Measurements from ENCODE around the gene ADAMTS2. TPM values are rescaled to one million over a fixed set of nuclear protein-coding genes. Genes with fewer than 3 reads are reported as not detected.

ADAMTS2 gene
- total and polyA plus RNA-seq, 11 donors: 1.1 to 23.0 (median 5.5) TPM

GRCh38 chr5:179317411-179318220, 27.6 kb downstream of the ADAMTS2 start:
- TF ChIP-seq POLR2A (IDR thresholded peaks at IDR 0.05): no peak
- no peak for TF ChIP-seq CTCF (IDR thresholded peaks at IDR 0.05)
- Histone ChIP-seq H3K4me3 (no peak overlapping the region), H3K27ac (no peak overlapping the region), H3K4me1 (peaks cover 0 to 39% (median 7%) of the 10 kb centered on the region in 12 donors), H3K27me3 (no peaks in the 10 kb centered on the region), H3K9me3 (peaks cover 0 to 4% (median 0%) of the 10 kb centered on the region in 12 donors), H3K36me3 (no peaks in the 10 kb centered on the region)
- WGBS, 4 donors: 68 to 83% (median 73%) methylated on average over 13 to 19 of the region's 19 CpGs
- intact Hi-C loops (cut with DNase I): no loop called here
- DNase-seq (peak in 3 of 5 donors; percentile 18 to 37 (median 19)), ATAC-seq (no peak)

- WGBS, 4 donors: 40 to 46% (median 42%) methylated on average over 5 to 6 of the region's 6 CpGs
- peaks cover 0 to 39% (median 7%) of the 10 kb centered on the region in 12 donors for H3K4me1 ChIP-seq
- DNase-seq (peak in 3 of 5 donors; percentile 17 to 42 (median 29)), ATAC-seq (no peak)
- H3K27ac ChIP-seq: no peak overlapping the region
- H3K36me3 ChIP-seq: no peaks in the 10 kb centered on the region
- H3K9me3 ChIP-seq: peaks cover 0 to 6% (median 0%) of the 10 kb centered on the region in 12 donors
- H3K27me3 ChIP-seq: no peaks in the 10 kb centered on the region
- intact Hi-C loops (cut with DNase I): no loop called here
- no peak for TF ChIP-seq CTCF (IDR thresholded peaks at IDR 0.05)
- no peak for TF ChIP-seq POLR2A (IDR thresholded peaks at IDR 0.05)
- H3K4me3 ChIP-seq: no peak overlapping the region
Measured at GRCh38 chr5:179316982-179317381, 28.3 kb downstream of the ADAMTS2 start.

GRCh38 chr5:179316111-179316551, 29.1 kb downstream of the ADAMTS2 start:
- Histone ChIP-seq H3K27ac (no peak overlapping the region), H3K4me1 (peaks cover 0 to 39% (median 7%) of the 10 kb centered on the region in 12 donors), H3K4me3 (no peak overlapping the region), H3K27me3 (no peaks in the 10 kb centered on the region), H3K9me3 (peaks cover 0 to 6% (median 0%) of the 10 kb centered on the region in 12 donors), H3K36me3 (no peaks in the 10 kb centered on the region)
- TF ChIP-seq CTCF (IDR thresholded peaks at IDR 0.05) (no peak), POLR2A (IDR thresholded peaks at IDR 0.05) (no peak)
- intact Hi-C loops (cut with DNase I): no loop called here
- ATAC-seq: no peak
- WGBS, 4 donors: 53 to 79% (median 76%) methylated on average over 6 to 7 of the region's 7 CpGs
- peak in 3 of 5 donors; percentile 11 to 26 (median 18) for DNase-seq

GRCh38 chr5:179315356-179315890, 29.8 kb downstream of the ADAMTS2 start:
- Histone ChIP-seq H3K4me3 (no peak overlapping the region), H3K4me1 (peaks cover 0 to 39% (median 7%) of the 10 kb centered on the region in 12 donors), H3K9me3 (peaks cover 0 to 6% (median 0%) of the 10 kb centered on the region in 12 donors), H3K27ac (peak overlapping the region in 4 of 12 donors; percentile 17 to 66 (median 51)), H3K36me3 (no peaks in the 10 kb centered on the region), H3K27me3 (no peaks in the 10 kb centered on the region)
- peak in 2 of 5 donors; percentile 25 to 42 for DNase-seq
- intact Hi-C loops (cut with DNase I): no loop called here
- ATAC-seq: no peak
- TF ChIP-seq CTCF (IDR thresholded peaks at IDR 0.05): no peak
- TF ChIP-seq POLR2A (IDR thresholded peaks at IDR 0.05): no peak
- 74 to 81% (median 77%) methylated on average over 11 to 16 of the region's 16 CpGs for WGBS, 4 donors
